PC-3 (cell line): Measurements from ENCODE around the gene PIKFYVE. TPM values are rescaled to one million over a fixed set of nuclear protein-coding genes. Genes with fewer than 3 reads are reported as not detected.

ENCODE experiments used
- ATAC-seq: fragments of 200-7000 bp; cut with Tn5 transposase; 2 replicates; pipeline ENCODE4 v1.9.1; 2020; ENCODE audit warnings: mild to moderate bottlenecking, moderate library complexity
- BruUV-seq: library from RNA; stranded (reverse); fragments of 400-500 nt; replicated peaks from 2 replicates; lab custom pipeline; 2021; lab: Mats Ljungman, UMichigan
- CTCF ChIA-PET: fragments of 300-600 bp; sonication (Branson Sonifier 250); formaldehyde crosslinking; loops from one replicate; lab custom pipeline; 2022; ENCODE audit warnings: antibody characterized with exemption; lab: Charles Lee
- POLR2A ChIA-PET: fragments of 300-600 bp; sonication (Branson Sonifier 250); formaldehyde crosslinking; loops from one replicate; lab custom pipeline; 2022; ENCODE audit warnings: antibody characterized with exemption; ENCODE audit not compliant: unreplicated experiment; lab: Charles Lee
- DNase-seq: peaks from one replicate; pipeline ENCODE4 v3.0.0-alpha.2; 2015
- H2AFZ ChIP-seq: fragments of 300-600 bp; sonication (generic); 2 replicates; pipeline ENCODE4 v1.6.0; 2016; ENCODE audit warnings: antibody characterized with exemption, low read length
- H3F3A ChIP-seq: fragments of 300-600 bp; sonication (generic); one replicate; pipeline ENCODE4 v1.6.0; 2017; ENCODE audit warnings: antibody characterized with exemption, low read length, control low read depth, mild to moderate bottlenecking; ENCODE audit not compliant: unreplicated experiment
- H3K27ac ChIP-seq: fragments of 300-600 bp; sonication (generic); 2 replicates; pipeline ENCODE4 v1.5.1; 2016; ENCODE audit warnings: mild to moderate bottlenecking, low read length
- H3K27me3 ChIP-seq: fragments of 300-600 bp; sonication (generic); 2 replicates; pipeline ENCODE4 v1.6.1; 2016; ENCODE audit warnings: low read length, mixed read lengths
- H3K36me3 ChIP-seq: fragments of 300-600 bp; sonication (generic); 2 replicates; pipeline ENCODE4 v1.6.1; 2016; ENCODE audit warnings: low read depth, mixed run types, low read length, mixed read lengths
- H3K4me1 ChIP-seq: fragments of 300-600 bp; sonication (generic); 2 replicates; pipeline ENCODE4 v1.5.1; 2016; ENCODE audit warnings: low read length; ENCODE audit not compliant: insufficient read depth
- H3K4me2 ChIP-seq: fragments of 300-600 bp; sonication (generic); 2 replicates; pipeline ENCODE4 v1.6.0; 2016; ENCODE audit warnings: low read length
- H3K4me3 ChIP-seq: fragments of 300-600 bp; sonication (generic); 2 replicates; pipeline ENCODE4 v1.5.1; 2016; ENCODE audit warnings: mild to moderate bottlenecking, low read length, mixed read lengths
- H3K79me2 ChIP-seq: fragments of 300-600 bp; sonication (generic); 2 replicates; pipeline ENCODE4 v1.6.1; 2017; ENCODE audit warnings: low read length, mixed read lengths
- H3K9ac ChIP-seq: fragments of 300-600 bp; sonication (generic); 2 replicates; pipeline ENCODE4 v1.6.0; 2016; ENCODE audit warnings: mild to moderate bottlenecking, low read length
- H3K9me2 ChIP-seq: fragments of 300-600 bp; sonication (generic); replicated peaks from 2 replicates; pipeline ENCODE4 v1.6.1; 2016; ENCODE audit warnings: mixed run types, low read length, mixed read lengths
- H3K9me3 ChIP-seq: fragments of 300-600 bp; sonication (generic); 2 replicates; pipeline ENCODE4 v1.6.1; 2016; ENCODE audit warnings: low read length, mixed read lengths
- H4K20me1 ChIP-seq: fragments of 300-600 bp; sonication (generic); 2 replicates; pipeline ENCODE4 v1.6.1; 2016; ENCODE audit warnings: low read length, mixed read lengths
- CTCF ChIP-seq: fragments of 300-600 bp; sonication (generic); conservative IDR thresholded peaks from 2 replicates; pipeline ENCODE4 v1.5.1; 2017; ENCODE audit warnings: antibody characterized with exemption, low read depth, mild to moderate bottlenecking, low read length
- EZH2 ChIP-seq: fragments of 300-600 bp; sonication (generic); IDR thresholded peaks from one replicate; pipeline ENCODE4 v1.6.1; 2017; ENCODE audit warnings: antibody characterized with exemption, mild to moderate bottlenecking, low read length; ENCODE audit not compliant: unreplicated experiment
- EZH2phosphoT487 ChIP-seq: fragments of 300-600 bp; sonication (generic); IDR thresholded peaks from 2 replicates; pipeline ENCODE4 v1.6.1; 2018; ENCODE audit warnings: mild to moderate bottlenecking, antibody characterized with exemption, low read length, borderline replicate concordance
- intact Hi-C: fragments of 100-400 bp; cut with micrococcal nuclease; formaldehyde crosslinking; loops from 2 replicates; pipeline ENCODE4 v1.9.0; 2023
- total RNA-seq: library from RNA; depleted of rRNA; stranded (reverse); fragments of >200 nt; gene quantifications from 2 replicates; pipeline ENCODE4 v1.2.3, GENCODE V29; 2014

The PIKFYVE gene
- total RNA-seq, 1 experiment from 2014 or later: 18.8 TPM

GRCh38 chr2:208315081-208315788 lies 49.2 kb downstream of the PIKFYVE start:
- Histone ChIP-seq H3K27ac (no peak overlapping the region), H2AFZ (no peak overlapping the region), H3K36me3 (peaks cover 12% of the 10 kb centered on the region; the same call in 1 of the 2 replicates), H3K9me2 (no peaks in the 10 kb centered on the region), H3F3A (no peaks in the 10 kb centered on the region), H3K4me2 (no peak overlapping the region), H3K4me1 (no peaks in the 10 kb centered on the region), H3K4me3 (no peak overlapping the region), H3K9me3 (no peaks in the 10 kb centered on the region), H3K79me2 (no peaks in the 10 kb centered on the region), H3K27me3 (no peaks in the 10 kb centered on the region), H4K20me1 (no peaks in the 10 kb centered on the region), H3K9ac (no peak overlapping the region)
- intact Hi-C loops: no loop called here
- DNase-seq (peak; percentile 53), ATAC-seq (no peak; the same call in 1 of the 2 replicates)
- ChIA-PET POLR2A (no interaction called here), CTCF (no interaction called here)
- BruUV-seq: no TSS peak
- peak; percentile 41; the same call in 1 of the 2 replicates for TF ChIP-seq CTCF
- TF ChIP-seq EZH2: no peak

DNA sequence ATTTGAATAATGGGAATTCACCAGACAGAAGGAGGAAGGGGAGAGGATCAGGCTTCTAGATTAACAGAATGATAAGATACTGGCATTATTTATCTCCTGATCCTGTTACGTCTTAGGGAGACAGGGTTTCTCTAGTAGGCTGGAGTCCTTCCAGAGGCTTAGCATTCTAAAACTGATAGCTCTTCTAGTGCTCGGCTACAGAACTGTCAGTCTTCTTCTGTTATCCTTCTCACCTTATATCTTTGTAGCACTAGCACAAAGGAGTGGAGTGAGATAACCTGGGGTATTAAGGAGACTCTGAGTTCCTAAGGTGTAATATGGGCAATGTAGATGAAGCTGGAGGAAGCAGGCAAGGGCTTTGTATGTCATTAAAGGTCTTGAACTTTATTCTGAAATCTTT lies 52.1 kb downstream of the PIKFYVE start:
- Histone ChIP-seq H3F3A (no peaks in the 10 kb centered on the region), H3K9me3 (no peaks in the 10 kb centered on the region), H3K4me1 (no peaks in the 10 kb centered on the region), H3K27me3 (no peaks in the 10 kb centered on the region), H3K4me3 (no peak overlapping the region), H3K4me2 (no peak overlapping the region), H3K9me2 (no peaks in the 10 kb centered on the region), H3K36me3 (peaks cover 21% of the 10 kb centered on the region; the same call in 1 of the 2 replicates), H4K20me1 (no peaks in the 10 kb centered on the region), H3K27ac (no peak overlapping the region), H2AFZ (no peak overlapping the region), H3K9ac (no peak overlapping the region), H3K79me2 (no peaks in the 10 kb centered on the region)
- BruUV-seq: no TSS peak
- ATAC-seq (no peak), DNase-seq (no peak)
- intact Hi-C loops: no loop called here
- no peak for TF ChIP-seq EZH2phosphoT487
- no peak for TF ChIP-seq CTCF
- no peak for TF ChIP-seq EZH2
- ChIA-PET CTCF (no interaction called here), POLR2A (interaction anchor here (0.6 kb wide), 1 partner anchor 40 kb away, joined by 5 read pairs; no protein-coding TSS in a partner anchor)

- Histone ChIP-seq H3K27me3 (no peaks in the 10 kb centered on the region), H3K4me3 (no peak overlapping the region), H3K79me2 (no peaks in the 10 kb centered on the region), H3K4me1 (no peaks in the 10 kb centered on the region), H2AFZ (no peak overlapping the region), H3K36me3 (peaks cover 21% of the 10 kb centered on the region; the same call in 1 of the 2 replicates), H3K27ac (no peak overlapping the region), H3K9me3 (no peaks in the 10 kb centered on the region), H3K4me2 (no peak overlapping the region), H3K9me2 (no peaks in the 10 kb centered on the region), H4K20me1 (no peaks in the 10 kb centered on the region), H3F3A (no peaks in the 10 kb centered on the region), H3K9ac (no peak overlapping the region)
- no peak for TF ChIP-seq EZH2
- no peak for TF ChIP-seq CTCF
- TF ChIP-seq EZH2phosphoT487: no peak
- no TSS peak for BruUV-seq
- intact Hi-C loops: no loop called here
- CTCF ChIA-PET: no interaction called here
- POLR2A ChIA-PET: no interaction called here
- no peak for DNase-seq
- ATAC-seq: no peak
Measured at GRCh38 chr2:208319391-208319790, 53.3 kb downstream of the PIKFYVE start.
